Breast epithelium (tissue), 3 donors: ENCODE results near the gene FAM90A1.
"Not testable (repeated sequence)": the region's sequence is repeated elsewhere in the genome, so short reads cannot be mapped to it uniquely, and the experiment has no call there.

Experiments
- CTCF ChIP-seq, 3 donors: fragments of 450-650 bp; IDR thresholded peaks; one replicate each; pipeline ENCODE4 v1.5.1; 2016 to 2017; ENCODE audit warnings: antibody characterized with exemption in 3 of 3, mild to moderate bottlenecking in 3 of 3, moderate library complexity in 3 of 3
- POLR2A ChIP-seq: fragments of 450-650 bp; IDR thresholded peaks from one replicate; pipeline ENCODE4 v1.6.1; 2016; ENCODE audit warnings: antibody characterized with exemption, mild to moderate bottlenecking, moderate library complexity
- POLR2AphosphoS5 ChIP-seq, 3 donors: sonication (generic); formaldehyde crosslinking; IDR thresholded peaks; one replicate each; pipeline ENCODE4 v1.6.1; 2017; ENCODE audit warnings: antibody characterized with exemption in 3 of 3

- not testable (repeated sequence) for TF ChIP-seq CTCF (IDR thresholded peaks at IDR 0.05); POLR2A; POLR2AphosphoS5 (IDR thresholded peaks at IDR 0.05)
Measured at GRCh38 chr12:8226992-8227731, at the start of gene FAM90A1.
